Activated CD4-positive, alpha-beta T cell treated with anti-CD3 and anti-CD28 coated beads, Interleukin-2, amount 50 U/mL, for 4 hours (primary cell): ENCODE results near the gene WDR33.

Source experiments
- DNase-seq, 2 experiments: peaks; one replicate each; pipeline ENCODE4 v3.0.0-alpha.2; 2020

WDR33 gene

DNA sequence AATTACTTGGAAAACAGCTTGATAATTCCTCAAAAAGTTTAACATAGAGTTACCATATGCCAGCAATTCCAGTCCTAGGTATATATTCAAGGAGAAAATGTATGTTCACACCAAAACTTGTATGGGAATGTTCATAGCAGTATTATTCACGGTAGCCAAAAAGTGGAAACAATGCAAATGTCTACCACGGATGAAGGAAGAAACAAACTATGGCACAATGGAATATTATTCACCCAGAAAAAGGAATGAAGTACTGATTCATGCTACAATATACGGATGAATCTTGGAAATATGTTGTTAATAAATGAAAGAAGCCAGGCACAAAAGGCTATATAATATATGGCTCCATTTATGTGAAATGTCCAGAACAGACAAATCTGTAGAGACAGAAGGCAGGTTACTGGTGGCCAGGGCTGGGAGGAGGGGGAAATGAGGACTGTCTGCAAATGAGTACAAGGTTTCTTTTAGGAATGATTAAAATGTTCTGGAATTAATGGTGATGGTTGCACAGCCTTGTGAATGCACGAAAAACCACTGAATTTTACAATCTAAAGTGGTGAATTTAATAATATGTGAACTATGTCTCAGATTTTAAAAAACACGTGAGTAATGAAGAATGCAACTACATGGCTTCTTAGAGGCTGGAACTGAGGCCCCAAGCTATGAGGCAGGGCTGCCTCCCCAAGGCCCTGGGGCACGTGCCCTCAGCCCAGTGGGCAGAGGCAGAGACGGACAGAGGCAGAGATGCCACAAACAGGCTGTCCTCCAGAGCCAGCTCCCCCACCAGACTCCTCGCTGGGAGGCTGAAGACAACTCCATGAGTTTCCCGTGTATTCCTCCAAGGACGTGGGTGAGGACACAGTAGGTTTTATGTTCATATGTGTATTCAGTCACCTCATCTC, 140.7 kb downstream of the WDR33 start:
- no peak for DNase-seq

DNA sequence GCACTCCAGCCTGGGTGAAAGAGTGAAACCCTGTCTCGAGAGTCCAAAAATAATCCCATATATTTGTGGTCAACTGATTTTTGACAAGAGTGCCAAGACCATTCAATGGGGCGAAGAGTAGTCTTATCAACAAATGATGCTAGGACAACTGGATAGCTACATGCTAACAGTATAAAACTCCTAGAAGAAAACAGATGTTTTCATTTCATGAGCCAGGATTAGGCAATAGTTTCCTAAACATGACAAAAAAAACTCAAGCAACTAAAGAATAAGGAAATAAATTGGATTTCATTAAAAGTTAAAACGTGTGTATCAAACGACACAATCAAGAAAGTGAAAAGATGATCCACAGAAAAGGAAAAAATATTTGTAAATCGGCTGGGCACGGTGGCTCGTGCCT, 141.9 kb downstream of the WDR33 start:
- DNase-seq: no peak

- DNase-seq: no peak
These were observed 145.6 kb downstream of the WDR33 start for GRCh38 chr2:127665267-127665893.

DNA sequence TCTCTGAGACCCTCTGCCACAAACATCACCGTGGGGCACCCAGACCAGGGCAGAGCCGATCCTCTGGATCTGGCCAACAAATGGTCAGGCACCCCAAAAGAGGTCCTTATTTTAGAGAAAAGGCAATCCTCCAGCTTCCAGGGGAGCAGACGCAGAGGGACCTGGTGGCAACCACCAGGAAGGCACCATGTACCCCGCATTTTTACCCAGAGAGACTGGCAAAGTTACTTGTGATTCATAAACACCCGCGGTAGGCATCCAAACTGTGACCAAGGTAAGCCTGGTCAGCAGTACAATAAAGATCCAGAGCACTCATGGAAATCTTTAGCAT, 146.1 kb downstream of the WDR33 start:
- DNase-seq: no peak

DNA sequence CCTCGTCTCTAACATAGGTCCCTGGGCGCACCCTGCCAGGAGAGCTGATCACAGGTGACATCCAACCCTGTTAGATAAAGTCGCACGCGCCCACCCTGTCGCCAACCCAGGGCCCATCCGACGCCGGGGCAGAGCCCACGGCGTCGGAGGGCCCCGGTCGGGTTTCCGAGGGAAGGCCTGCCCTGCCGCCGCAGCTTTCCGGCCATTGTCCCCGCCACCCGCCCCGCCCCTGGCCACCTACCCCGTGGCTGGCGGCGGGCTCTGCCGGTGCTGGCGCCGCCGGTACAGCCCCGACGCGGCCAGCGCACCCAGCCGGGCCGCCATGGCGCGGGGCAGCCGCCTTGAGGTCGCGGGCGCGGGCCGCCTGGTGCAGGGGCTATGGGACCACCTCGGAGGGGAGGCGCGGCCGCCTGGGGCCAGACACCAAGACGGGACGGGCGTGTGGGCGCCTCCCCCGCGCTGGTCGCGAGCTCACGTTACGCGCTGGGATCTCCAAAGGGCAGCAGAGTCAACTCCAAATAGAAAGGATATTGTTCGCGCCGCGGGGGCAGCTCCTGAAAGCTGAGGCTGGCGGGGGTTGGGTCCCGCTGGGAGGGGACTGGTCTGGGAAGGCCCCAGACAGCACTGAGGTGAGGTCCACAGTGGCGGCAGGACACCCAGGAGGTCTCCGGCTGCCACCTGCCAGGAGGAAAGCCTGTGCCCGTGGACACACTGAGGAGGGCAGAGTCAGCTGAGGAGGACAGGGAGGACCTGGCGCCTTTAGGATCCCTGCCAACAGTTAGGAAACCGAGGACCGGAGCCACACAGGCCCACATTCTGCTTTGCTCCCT, 146.7 kb downstream of the WDR33 start:
- DNase-seq: no peak

DNA sequence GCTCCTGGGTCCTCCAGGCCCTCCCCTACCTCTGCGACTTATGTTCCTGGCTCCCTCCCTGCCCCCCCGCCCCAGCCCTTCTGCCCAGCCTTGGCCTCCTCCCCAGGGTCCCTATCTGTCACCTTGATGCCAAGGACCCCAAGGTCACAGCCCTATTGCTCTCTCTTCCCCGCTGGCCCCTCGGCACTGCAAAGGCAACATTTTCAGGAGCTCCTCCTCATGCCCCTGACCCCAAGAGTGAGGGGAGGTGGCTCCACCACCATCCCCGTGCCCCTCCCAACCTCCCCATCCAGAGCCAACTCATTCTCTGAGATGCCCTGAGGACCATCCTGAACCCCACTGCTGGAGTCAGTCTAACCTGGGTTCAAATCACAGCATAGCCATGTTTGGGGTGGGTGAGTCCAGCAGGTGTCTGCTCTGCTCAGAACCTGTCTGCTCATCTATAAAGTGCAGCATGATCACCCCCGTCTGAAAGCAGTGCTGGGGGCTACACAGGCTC, 147.4 kb downstream of the WDR33 start:
- no peak for DNase-seq

DNA sequence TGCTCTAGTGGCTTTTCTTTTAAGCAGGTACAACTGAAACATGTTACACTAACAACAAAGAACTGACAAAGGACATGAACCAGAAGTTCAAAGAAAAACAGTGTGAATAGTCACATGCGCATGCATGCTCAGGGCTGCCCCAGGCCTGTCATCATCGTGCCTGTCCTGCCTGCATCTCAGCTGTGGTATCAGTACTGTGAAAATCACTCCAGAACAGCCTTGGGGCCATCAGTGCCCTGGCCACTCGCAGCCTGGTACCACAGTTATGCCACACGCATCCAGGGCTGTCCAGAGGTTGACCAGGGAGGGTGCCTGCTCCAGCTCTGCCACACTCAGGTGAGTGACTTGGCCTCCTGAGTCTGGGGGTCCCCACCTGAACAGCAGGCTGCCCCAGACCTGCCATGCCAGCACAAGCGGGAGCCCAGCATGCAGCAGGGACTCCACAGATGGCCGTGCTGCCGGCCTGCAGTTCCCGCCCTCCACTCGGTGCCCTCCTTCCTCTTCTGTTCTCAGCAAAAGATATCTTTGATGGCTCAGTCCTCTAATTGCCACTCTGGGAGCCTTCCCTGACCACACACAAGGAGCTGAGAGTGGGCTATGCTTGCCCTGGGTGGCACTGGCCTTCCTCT, 147.9 kb downstream of the WDR33 start:
- DNase-seq: no peak

GRCh38 chr2:127661949-127662510, 148.9 kb downstream of the WDR33 start:
- DNase-seq: no peak

- no peak for DNase-seq
These were observed 149.8 kb downstream of the WDR33 start for GRCh38 chr2:127661072-127661649.

DNA sequence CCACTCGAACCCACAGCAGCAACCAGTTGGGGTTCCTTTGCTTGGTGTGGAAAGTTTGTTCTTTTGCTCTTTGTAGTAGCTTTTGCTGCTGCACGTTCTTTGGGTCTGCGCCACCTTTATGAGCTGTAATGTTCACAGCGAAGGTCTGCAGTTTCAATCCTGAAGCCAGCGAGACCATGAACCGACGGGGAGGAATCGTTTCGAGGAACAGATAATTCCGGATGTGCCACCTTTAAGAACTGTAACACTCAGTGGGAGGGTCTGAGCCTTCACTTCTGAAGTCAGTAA, 150.7 kb downstream of the WDR33 start:
- DNase-seq: no peak

DNA sequence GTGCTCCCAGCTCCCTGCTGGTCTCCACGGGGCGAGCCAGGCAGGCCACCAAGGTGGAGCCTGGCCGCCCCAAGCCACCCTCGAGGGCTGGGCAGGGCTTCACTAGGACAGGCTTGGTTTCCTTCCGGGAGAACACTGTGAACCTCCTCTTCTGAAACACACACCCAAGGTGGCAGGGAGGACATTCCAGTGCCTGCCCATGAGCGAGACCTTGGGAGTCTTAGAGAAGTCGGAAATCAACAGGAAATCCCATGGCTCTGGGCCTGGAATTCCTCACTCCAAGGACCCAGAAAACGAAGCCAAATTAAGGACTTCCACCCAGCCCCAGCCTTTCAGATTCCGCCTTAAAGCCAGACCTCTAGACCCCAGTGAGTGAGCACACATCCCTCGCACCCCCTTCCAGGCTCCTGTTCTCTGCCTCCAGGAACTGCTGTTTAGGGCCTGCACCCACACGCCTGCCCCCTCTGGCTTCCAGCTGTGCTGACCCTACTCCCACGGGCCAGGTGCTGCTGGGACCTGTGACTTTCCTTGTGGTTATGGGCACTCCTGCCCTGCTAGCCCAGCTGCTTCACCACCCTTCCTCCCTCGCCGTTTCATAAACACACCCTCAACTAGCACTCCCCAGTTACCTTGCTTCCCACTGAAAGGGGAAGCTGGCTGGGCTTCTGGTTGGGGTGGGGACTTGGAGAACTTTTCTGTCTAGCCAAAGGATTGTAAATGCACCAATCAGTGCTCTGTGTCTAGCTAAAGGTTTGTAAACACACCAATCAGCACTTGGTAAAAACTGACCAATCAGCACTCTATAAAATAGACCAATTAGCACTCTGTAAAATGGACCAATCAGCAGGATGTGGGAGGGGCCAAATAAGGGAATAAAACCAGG, 151.3 kb downstream of the WDR33 start:
- no peak for DNase-seq

DNA sequence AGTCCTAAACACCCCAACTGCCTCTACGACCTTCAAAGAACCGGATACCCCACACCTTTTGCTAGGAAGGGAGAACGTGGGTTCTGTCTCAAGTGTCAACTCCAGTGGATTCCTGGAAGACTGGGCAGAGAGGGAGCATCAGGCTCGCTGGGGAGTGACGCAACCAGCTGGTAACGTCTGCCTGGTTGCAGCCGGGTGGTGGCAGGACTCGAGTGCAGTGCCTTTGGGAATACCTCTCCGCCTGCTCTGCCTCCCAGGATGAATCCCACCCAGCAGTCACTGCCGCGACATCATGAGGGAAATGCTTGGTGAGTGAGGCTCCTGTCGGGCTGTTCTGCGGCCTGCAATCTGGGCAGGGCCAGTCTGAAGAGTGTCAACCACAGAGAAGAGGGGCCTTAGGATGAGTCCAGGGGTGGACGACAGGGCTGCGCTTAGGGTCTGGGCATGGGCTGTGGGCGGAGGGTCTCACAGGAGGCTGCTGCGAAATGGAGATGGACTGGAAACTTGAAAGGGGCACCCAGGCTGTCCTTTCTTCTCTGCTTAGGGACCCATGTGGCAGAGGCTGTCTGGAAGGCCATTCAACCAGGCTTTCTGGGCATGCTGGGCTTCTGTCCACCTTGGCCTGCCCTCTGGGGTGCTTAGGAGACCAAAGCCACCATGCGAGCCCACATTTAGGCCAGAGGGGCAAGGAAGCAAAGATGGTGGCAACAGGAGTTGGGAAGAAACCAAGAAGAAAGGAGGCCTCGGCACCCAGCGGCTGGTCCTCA, 152.1 kb downstream of the WDR33 start:
- DNase-seq: no peak

GRCh38 chr2:127658146-127658545, 152.8 kb downstream of the WDR33 start:
- no peak for DNase-seq

DNA sequence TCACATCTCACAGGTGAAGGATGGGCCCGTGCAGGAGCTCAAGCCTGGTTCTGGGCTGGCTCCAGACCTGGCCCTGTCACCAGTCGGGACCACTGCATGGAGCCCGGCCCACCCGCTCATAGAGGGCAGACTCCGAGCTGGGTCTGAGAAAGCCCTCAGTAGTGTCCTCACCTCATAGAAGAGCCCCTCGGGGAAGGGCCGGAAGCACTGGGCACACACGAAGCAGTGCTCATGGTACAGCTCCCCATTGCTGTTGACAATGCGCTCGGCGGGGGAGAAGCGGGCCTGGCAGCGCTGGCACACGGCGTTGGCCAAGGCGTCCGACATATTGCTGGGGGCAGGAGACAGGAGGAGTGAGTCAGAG, 153.8 kb downstream of the WDR33 start:
- DNase-seq: no peak

DNA sequence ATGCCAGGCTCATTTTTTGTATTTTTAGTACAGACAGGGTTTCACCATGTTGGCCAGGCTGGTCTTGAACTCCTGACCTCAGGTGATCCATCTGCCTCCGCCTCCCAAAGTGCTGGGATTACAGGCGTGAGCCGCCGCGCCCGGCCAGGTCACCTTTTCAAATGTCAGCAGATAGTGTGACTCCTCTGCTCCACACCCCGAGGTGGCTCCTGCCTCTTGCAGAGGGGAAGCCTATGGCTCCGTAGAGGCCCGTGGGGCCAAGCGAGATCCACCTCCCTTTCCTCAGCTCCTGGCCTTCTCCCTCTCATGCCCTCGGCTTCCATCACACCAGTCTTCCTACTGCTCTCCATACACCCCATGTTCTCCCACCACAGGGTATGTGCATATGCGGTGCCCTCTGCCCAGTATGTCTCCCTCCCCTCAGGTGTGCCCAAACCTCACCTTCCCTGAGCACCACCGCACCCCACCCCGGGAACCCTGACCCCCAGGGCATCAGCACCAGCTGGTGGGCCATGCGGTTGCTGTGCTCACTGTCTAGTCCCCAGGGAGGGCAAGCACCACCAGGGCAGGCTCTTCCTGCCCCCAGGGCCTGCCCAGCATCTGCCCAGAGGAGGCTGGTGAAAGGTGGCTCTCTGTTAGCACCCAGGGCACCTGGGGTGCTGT, 154.3 kb downstream of the WDR33 start:
- DNase-seq: no peak

- no peak for DNase-seq
These were observed 155.5 kb downstream of the WDR33 start for GRCh38 chr2:127655209-127656073.

DNA sequence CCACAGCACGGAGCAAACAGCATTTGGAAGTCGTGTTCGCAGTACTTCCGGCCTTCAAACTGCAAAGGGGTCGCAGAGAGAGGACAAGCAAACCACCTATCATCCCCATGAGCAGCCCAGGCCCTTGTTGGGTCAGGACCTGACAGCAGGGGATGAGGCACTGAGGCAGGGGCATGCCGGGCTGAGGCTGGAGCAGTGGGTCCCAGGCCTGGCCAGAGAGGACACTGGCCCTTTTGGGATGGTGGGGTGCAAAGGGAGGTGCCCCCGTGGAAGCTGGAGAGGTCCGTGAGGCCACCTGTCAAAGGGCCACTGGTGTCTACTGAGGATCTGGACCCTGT, 156.2 kb downstream of the WDR33 start:
- no peak for DNase-seq

- no peak for DNase-seq
These were observed 156.7 kb downstream of the WDR33 start for GRCh38 chr2:127654084-127654837.
